GM18907 (cell line): Measurements from ENCODE around the gene CEACAM16.

Source experiments
- ATAC-seq: cut with Tn5 transposase; IDR thresholded peaks from one replicate; pipeline ENCODE4 v1.9.1; 2021; ENCODE audit warnings: mild to moderate bottlenecking, moderate library complexity; ENCODE audit not compliant: unreplicated experiment

Gene CEACAM16

DNA sequence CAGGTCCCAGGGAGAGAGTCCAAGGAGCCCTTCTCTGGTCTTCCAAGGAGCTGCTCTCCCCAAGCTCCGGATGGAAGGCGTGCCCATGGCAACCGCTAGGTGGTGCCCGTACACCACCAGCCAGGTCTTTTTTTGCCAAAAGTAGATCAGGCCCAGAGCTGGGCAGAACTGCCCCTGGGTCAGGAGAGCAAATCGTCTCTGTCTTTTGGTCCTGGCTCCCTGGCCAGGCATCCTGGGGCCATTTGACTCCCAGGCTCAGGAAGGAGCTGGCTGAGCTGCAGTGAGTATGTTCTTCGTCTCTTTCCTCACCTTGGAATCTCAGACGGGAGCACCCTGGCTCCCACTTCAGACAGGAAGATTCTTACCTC is 25.0 kb downstream of the CEACAM16 start:
- ATAC-seq, result no peak

DNA sequence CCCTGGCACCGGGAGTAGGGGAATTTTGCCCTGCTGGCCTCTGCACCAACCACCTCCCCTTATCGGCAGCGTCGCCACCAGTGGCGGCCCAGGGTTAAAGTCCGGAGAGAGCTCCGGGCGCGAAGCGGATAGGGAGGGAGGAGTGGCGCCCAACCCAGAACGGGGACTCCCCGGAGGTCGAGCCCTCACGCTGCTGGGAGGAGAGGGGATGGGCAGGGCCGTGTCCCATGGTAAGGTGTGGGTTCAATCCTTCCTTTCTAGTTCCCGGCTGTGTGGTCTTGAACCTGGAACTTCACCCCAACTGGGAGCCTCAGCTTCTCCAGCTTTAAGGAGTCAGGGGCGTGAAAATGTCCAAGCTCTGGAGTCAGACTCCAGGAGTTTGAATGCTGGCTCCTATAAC is 26.3 kb downstream of the CEACAM16 start:
- no peak for ATAC-seq

DNA sequence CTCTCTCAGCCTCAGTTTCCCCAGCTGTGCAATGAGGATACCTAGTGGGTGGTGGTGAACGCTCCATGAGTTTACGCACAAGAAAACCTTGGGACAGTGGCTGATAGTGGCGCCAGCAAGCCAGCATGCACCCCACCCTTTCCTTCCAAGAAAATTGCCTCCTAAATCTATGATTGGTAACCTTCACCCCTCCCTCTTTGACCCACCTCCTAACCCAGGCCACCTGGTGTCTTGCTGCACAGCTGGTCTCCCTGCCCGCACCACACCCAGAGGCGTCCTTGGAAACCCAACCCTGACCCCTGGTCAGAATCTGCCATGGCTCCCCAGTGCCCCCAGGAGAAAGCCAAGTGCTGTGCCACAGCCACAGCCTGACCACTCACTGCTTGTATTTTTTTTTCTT is 26.7 kb downstream of the CEACAM16 start:
- ATAC-seq, result no peak

DNA sequence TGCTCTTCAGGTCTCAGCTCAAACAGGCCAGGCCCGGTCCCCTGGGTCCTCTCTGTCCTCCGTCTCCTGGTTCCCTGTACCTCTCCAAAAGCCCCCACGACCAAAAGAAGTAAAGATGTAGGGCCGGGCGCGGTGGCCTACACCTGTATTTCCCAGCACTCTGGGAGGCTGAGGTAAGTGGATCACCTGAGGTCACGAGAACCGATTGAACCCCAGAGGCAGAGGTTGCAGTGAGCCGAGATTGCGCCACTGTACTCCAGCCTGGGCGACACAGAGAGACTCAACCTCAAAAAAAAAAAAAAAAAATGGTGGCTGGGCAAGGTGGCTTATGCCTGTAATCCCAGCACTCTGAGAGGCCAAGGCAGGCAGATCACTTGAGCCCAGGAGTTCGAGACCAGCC is 27.5 kb downstream of the CEACAM16 start:
- ATAC-seq, result no peak

DNA sequence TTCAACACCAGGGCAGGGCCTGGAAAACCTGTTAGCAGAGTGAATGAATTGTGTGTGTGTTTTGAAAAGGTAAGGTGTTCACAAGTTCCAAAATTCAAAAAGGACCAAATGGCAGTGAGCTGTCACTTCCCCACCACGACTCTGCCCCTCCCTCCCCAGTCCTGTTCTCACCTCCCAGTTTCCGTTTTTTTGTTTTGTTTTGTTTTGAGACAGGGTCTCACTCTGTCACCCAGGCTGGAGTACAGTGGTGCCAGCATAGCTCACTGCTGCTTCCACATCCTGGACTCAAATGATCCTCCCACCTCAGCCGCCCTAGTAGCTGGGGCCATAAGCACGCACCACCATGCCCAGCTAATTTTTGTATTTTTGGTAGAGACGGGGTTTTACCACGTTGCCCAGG is 29.2 kb downstream of the CEACAM16 start:
- ATAC-seq, result no peak

DNA sequence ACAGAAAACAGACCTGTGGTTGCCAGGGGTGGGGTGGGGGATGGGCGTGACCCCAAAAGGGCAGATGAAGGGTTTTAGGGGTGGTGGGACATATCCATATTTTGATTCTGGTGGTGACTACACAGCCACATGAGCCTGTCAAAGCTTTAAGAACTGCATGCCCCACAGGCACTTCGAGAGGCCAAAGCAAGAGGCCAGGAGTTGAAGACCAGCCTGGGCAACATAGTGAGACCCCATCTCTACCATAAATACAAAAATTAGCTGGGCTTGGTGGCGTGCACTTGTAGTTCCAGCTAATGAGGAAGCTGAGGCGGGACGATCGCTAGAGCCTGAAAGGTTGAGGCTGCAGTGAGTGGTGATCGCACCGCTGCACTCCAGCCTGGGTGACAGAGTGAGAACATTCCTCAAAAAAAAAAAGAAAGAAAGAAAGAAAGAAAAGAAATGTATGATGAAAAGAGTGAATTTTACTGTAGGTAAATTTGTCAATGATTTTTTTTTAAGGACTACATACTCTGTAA is 30.6 kb downstream of the CEACAM16 start:
- no peak for ATAC-seq

DNA sequence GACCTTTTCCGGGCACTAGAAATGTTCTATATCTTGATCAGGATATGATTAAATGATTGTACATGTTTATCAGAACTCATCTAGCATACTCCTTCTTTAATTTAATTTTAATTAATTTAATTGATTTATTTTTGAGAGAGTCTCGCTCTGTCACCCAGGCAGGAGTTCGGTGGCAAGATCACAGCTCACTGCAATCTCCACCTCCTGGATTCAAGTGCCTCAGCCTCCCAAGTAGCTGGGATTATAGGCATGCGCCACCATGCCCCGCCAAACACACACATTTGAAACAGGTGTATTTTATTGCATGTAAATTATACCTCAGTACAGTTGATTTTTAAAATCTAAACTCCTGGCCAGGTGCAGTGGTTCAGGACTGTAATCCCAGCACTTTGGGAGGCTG is 32.1 kb downstream of the CEACAM16 start:
- ATAC-seq, result no peak

DNA sequence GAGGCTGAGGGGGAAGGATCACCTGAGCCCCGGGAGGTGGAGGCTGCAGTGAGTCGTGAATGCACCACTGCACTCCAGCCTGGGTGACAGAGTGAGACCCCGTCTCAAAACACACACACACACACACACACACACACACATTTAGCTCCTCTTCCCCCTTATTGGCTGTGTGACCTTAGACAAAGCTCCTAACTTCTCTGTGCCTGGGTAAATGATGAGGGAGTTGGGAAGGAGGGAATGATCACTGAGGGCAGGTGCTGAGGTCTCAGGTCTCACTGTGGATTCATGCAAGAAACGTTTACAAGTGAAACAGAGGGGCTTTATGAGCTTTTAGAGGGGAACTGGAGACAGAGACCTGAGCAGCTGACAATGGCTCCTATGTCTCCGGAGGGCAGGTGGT is 32.7 kb downstream of the CEACAM16 start:
- no peak for ATAC-seq

DNA sequence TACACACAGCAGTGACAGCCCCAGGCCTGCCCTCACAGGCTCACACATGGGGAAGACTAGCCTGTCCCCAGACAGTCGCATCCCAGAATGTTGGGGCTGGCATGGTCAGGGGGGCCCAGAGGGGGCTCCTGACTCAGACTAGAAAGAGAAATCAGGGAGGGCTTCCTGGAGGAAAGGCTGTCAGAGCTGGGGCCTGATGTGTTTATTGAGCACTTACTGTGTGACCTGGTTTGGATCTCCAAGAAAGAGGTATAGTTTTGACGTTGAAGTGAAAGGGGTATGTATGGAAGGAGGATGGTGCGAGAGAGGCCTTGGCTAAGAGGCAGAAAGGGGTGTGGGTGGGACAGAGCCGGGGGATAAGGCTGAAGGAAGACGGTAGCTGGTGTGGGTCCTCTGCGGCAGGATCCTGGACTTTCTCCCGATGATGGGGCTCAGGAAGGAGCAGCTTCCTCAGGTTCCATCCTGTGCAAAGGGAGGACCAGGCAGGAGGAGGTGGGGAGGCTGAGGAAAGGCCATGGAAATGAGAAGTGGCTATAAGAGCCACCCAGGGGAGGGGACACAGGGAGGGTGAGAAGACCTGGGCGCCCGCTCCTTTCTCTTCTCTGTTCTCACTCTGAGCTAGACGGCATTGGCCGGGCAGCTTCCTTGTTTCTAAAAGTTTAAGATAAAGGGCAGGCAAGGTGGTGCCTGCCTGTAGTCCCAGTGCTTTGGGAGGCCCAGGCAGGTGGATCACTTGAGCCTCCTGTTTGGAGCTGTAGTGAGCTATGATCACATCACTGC is 33.5 kb downstream of the CEACAM16 start:
- no peak for ATAC-seq

DNA sequence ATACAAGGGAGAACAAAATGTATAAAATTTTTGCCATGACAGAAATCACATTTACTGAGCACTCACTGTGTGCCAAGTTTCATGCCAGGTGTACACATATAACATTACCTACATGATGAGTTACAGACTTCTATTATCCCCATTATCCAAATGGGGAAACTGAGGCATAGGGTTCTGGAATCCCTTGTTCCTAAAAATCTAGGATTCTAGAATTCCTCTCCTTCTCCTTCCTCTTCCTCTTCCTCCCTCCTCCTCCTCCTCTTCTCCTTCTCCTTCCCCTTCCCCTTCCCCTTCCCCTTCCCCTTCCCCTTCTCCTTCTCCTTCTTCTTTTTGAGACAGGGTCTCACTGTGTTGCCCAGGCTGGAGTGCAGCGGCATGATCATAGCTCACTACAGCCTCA is 35.4 kb downstream of the CEACAM16 start:
- no peak for ATAC-seq

DNA sequence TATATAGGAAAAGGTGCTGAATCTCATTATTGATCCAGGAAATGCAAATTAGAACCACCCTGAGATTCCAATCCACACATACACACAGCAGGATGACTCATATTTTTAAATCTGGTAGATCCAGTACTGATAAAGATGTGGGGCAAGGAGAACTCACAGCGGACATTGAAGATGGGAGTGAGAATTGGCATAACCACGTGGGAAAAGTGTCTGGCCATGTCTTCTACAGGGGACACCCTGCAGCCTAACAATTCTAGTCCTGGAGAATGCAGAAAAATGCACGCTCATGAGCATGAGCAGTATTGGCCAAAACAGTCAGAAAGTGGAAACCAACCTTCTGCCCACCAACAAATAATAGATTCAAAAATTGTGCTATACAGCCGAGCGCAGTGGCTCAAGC is 36.1 kb downstream of the CEACAM16 start:
- ATAC-seq, result no peak

DNA sequence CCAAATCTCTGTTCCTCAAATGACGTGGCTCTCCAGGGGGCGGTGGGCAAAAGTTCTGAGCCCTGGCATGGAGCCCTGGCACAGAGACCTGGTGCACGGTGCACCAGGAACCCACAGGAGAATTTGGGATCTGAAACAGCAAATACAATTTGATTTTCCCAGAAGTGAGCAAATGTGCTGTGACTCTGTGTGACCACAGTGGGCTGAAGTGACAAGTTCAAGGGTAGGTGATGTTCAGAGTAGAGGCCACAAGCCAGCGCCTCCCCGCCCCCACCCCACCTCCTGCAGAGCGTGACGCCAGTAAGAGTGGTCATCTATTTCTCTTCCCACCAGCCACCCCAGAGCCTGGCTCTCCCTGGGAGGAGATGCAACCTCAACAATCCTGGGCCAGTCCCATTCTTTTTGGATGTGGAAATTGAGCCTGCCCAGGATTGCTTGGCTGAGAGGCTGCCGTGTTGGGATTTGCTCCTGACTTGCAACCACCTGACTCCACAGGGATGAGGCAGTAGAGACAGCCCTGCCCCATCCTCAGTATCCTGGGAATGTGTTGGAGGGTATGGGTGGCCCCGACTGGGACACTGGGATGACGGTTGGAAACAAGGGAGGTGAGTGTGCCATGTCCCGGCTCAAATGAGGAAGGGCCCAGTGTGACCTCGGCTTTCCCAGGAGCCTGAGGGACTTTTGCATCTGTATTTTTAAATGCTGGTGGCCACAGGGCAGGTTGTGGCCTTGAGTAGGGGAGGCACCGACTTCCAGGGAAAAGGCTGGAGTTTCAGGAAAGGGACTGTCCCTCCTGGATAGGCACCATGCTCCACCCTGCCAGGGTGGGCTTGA is 38.5 kb downstream of the CEACAM16 start:
- ATAC-seq, result no peak

DNA sequence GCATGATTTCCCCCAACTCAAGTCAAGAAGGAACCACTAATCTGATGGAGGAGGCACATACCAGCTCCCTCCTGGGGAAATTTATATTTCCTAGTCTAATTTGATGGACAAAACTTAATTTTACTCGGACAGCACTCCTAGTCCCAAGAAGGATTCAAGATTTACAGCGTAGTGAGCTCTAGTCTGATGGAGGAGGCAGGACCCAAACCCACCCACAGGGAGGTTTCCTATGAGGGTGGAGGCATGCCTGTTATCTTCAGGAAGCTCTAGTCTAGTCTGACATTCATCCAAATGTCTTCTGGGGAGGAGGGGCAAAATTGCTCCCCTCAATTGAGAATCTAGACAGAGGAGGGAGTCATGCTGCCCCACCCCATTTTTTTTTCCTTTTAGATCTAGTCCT is 39.2 kb downstream of the CEACAM16 start:
- ATAC-seq, result no peak

DNA sequence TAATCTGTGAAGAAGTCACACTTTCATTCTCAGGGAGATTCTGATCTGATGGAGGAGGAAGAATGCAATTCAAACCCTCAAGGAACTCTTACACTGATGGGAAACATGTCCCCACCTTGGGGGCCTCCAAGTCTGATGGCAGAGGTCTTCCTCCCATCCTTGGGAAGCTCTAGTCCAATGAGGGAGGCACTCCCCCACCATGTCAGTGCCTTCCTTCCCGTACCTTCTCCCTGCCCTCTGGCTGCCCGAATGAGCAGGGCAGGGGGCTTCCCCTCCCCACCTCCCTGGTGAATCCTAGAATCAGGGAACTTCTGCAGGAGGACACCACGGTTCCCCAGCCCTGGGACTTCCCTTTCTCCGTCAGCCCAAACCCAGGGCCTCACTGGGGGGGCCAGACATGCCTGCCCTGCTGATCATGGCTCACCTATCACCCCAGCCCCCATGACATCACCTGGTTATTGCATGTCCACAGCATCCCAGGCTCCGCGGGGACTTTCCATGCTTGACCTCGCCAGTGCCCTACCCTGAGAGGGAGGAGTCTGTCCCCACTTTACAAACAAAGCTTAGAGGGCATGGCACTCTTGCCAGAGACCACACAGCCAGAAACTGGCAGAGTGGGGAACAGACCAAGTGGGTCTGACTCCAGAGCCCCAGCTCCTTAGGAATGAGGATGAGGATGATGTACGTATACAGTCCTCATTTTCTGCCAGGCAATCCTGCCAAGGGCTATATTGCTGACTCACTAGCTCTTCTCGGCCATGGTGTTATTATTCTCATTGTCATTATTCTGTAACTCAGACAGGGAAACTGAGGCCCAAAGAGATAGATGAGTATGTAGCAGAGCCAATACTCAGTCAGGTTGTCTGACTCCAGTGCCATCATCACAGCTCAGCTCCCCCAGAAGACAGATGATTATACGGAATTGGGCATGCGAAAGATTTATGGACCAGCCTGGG is 39.9 kb downstream of the CEACAM16 start:
- no peak for ATAC-seq

DNA sequence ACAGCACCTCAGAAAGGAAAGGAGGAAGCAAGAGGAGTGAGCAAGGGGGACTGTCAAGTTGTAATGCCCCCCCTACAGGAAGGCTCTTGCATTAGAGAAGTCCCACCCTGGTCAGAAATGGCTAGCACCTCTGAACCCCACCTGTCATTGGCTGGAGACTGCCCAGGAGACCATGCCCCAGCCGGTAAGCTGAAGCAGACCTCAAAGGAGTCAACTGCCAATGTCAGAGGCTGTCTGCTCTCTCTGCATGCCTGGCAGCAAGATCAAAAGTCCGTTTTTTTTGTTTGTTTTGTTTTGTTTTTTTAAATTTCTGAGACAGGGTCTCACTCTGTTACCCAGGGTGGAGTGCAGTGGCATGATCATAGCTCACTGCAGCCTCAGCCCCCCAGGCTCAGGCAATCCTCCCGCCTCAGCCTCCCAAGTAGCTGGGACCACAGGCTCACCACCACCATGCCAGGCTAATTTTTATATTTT is 41.4 kb downstream of the CEACAM16 start:
- no peak for ATAC-seq

DNA sequence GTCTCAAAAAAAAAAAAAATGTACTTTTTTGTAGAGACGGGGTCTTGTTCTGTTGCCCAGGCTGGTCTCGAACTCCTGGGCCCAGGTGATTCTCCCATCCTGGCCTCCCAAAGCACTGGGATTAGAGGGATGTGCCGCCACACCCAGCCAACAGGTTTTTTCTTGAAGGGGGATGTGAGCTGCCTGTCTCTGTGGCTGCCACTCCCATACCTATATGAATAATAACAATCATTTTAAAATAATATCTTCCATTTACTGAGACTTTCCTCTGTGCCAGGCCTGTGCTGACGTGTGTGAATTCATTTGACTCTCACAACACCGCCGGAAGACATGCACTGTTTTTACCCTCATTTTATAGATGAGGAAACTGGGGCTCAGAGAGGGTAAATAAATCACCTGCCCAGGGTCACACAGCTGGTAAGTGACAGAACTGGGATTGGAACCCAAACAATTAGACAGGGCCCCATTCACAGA is 42.3 kb downstream of the CEACAM16 start:
- ATAC-seq, result no peak

DNA sequence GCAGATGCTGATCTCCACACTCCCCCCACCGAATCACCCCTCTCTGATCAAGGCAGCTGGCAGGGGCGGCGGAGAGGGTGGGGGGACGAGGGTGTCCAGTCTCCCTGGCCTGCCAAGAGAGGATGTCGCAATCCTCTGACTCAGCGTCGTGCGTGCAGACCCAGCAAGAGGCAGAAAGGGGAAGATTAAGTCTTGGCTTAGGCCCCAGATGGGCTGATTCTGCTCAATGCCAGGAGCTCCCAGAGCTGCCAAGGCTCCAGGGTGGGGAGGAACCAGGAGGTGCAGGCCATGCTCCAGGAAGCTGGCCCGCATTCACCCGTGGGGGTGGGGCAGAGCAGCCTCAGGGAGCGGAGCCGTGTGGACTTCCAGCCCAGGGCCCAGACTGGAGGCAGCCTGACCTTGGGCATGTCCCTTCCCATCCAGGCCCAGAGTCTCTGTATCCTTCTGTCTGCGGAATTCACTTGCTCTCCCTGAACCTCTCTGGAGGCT is 42.9 kb downstream of the CEACAM16 start:
- no peak for ATAC-seq

DNA sequence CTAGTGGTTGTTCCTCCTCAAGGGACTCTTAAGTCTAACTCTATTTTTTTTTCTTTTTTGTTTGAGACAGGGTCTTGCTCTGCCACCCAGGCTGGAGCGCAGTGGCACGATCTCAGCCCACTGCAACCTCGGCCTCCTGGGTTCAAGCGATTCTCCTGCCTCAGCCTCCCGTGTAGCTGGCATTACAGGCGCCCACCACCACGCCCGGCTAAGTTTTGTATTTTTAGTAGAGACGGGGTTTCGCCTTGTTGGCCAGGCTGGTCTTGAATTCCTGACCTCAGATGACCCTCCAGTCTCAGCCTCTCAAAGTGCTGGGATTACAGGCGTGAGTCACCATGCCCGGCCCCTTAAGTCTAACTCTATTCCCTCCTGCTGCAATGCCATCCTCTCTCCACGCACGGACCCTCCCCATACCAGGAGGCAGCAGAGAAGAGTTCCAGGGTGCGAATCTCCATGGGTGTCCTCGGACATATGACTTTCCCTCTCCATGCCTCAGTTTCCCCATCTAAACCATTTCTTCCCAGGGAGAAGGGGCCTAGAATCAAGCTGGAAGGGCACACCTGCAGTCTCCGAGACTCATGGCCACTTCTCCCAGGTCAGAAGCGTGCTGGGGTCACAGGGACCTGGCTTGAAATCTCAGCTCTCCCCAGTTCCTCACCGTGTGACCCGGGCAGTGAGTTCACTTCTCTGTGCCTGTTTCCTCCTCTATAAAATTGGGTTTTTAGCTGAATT is 43.5 kb downstream of the CEACAM16 start:
- ATAC-seq, result no peak

DNA sequence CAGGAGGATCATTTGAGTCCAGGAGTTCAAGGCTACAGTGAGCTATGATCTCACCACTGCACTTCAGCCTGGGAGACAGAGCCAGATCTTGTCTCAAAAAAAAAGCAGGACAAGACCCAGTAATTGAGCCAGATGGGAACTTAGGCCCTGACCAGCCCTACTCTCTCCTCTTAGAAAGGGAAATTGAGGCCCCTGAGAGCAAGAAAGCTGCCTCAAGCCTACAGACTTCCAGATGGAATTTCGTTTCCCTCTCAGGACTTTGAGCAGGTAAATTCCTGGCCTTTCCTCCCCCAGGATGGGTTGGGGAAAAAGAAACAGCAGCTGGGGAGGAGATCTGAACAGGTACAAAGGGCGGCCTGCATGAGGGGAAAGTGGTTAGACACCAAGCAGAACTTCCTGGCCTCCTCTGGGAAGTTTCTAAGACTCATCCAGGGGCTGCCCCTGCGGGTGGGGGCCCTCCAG is 46.0 kb downstream of the CEACAM16 start:
- ATAC-seq, result no peak

DNA sequence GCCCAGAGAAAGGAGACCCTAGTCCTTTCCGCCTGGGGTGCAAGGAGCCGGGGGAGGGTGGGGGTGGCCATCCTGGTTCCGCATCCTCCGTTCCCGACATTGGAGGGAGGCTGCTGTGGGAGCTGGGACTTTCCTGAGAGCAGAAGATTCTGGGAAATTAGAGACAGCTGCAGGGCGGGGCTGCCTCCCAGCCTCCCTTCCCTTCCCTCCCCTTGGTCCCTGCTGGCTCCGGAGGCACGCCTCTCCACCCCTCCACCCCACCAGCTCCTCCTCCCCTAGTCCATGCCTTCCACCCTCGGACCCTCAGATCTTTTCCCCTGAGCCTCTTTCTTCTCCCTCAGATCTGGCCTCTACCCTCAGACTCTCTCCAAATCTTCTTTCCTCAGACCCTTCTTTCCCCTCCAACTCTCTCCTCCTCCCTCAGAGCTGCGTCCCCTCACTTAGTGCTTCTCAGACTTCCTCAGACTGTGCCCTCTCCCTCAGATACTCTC is 46.4 kb downstream of the CEACAM16 start:
- no peak for ATAC-seq
